K562 (cell line): ENCODE results near the gene FBL. TPM values are rescaled to one million over a fixed set of nuclear protein-coding genes. Genes with fewer than 3 reads are reported as not detected.

Experiments used
- ATAC-seq: fragments of 200-7000 bp; cut with Tn5 transposase; 3 replicates; pipeline ENCODE4 v1.9.1; 2020; ENCODE audit warnings: moderate library complexity
- BruUV-seq: library from RNA; stranded (reverse); fragments of 400-500 nt; replicated peaks from 2 replicates; lab custom pipeline; 2021; lab: Mats Ljungman, UMichigan
- CTCF ChIA-PET: fragments of 300-600 bp; formaldehyde crosslinking; extraction: SDS; loops from one replicate; lab custom pipeline; 2021; ENCODE audit warnings: low intra/inter-chr PET ratio; lab: Yijun Ruan, JAX
- POLR2A ChIA-PET: fragments of 300-600, 350-650 bp; sonication (Branson Sonifier 250); formaldehyde crosslinking; extraction: SDS; loops from one replicate; lab custom pipeline; 2021; ENCODE audit warnings: antibody characterized with exemption, inconsistent platforms; lab: Yijun Ruan, JAX
- DNase-seq, 4 experiments: peaks; one replicate each; pipeline versions ENCODE4 v3.0.0 to v3.0.0-alpha.2; 2011 to 2018; ENCODE audit warnings: low spot score in 3 of 4, mixed read lengths in 3 of 4; ENCODE audit errors: extremely low read depth in 1 of 4
- FAIRE-seq: peaks from 2 replicates; lab custom pipeline; 2011; peaks lifted over from hg19 to GRCh38; lab: Jason Lieb, UNC
- H2AFZ ChIP-seq: 2 replicates; pipeline ENCODE4 v1.6.0; 2011; ENCODE audit warnings: low read depth, low read length, control low read depth, inconsistent platforms
- H3K27ac ChIP-seq: fragments of 200-600 bp; 3 replicates; pipeline ENCODE4 v1.8.0; 2011; ENCODE audit warnings: low read depth, mild to moderate bottlenecking, control low read depth, inconsistent platforms, low read length, moderate library complexity, mixed read lengths; ENCODE audit errors: extremely low read depth
- H3K27me3 ChIP-seq, 2 experiments: fragments of 300-600 bp in 1 of 2; 2 replicates in 1 of 2; 3 replicates in 1 of 2; pipeline versions ENCODE4 v1.6.0 to v1.8.0; 2011; ENCODE audit warnings: inconsistent platforms in 2 of 2, low read length in 2 of 2, mild to moderate bottlenecking in 1 of 2, mixed read lengths in 1 of 2, moderate library complexity in 1 of 2; ENCODE audit not compliant: control insufficient read depth in 2 of 2, insufficient read depth in 2 of 2
- H3K36me3 ChIP-seq: fragments of 300-600 bp; 3 replicates; pipeline ENCODE4 v1.8.0; 2011; ENCODE audit warnings: mild to moderate bottlenecking, low read length, inconsistent platforms; ENCODE audit not compliant: control insufficient read depth, insufficient read depth
- H3K4me1 ChIP-seq, 2 experiments: fragments of 200-600 bp in 1 of 2; replicated peaks in 1 of 2; 2 replicates in 1 of 2; 3 replicates in 1 of 2; pipeline versions ENCODE4 v1.5.1 to v1.8.0; 2011; ENCODE audit warnings: inconsistent platforms in 2 of 2, low read length in 2 of 2, mild to moderate bottlenecking in 1 of 2, mixed read lengths in 1 of 2, moderate library complexity in 1 of 2; ENCODE audit not compliant: control insufficient read depth in 2 of 2, insufficient read depth in 2 of 2
- H3K4me2 ChIP-seq: 2 replicates; pipeline ENCODE4 v1.6.1; 2011; ENCODE audit warnings: low read length, control low read depth, inconsistent platforms, mixed read lengths; ENCODE audit not compliant: insufficient read depth
- H3K4me3 ChIP-seq: fragments of 200-600 bp; sonication (generic), shearing (Covaris generic); 2 replicates; pipeline ENCODE4 v1.5.1; 2016; ENCODE audit warnings: control low read depth, inconsistent platforms
- H3K79me2 ChIP-seq: fragments of 200-600 bp; 3 replicates; pipeline ENCODE4 v1.8.0; 2011; ENCODE audit warnings: low read length, inconsistent platforms; ENCODE audit not compliant: control insufficient read depth, insufficient read depth
- H3K9ac ChIP-seq, 2 experiments: 2 replicates each; pipeline versions ENCODE4 v1.6.0 to v1.6.1; 2011; ENCODE audit warnings: low read depth in 2 of 2, low read length in 2 of 2, control low read depth in 1 of 2, inconsistent platforms in 1 of 2, mild to moderate bottlenecking in 1 of 2, mixed read lengths in 1 of 2; ENCODE audit not compliant: insufficient read depth in 1 of 2
- H3K9me1 ChIP-seq: one replicate; pipeline ENCODE4 v1.6.0; 2011; ENCODE audit warnings: inconsistent platforms, mild to moderate bottlenecking, low read length, moderate library complexity; ENCODE audit not compliant: control insufficient read depth, insufficient read depth
- H3K9me3 ChIP-seq: replicated peaks from 2 replicates; pipeline ENCODE4 v1.5.1; 2011; ENCODE audit warnings: low read depth, low read length, inconsistent platforms; ENCODE audit not compliant: control insufficient read depth, insufficient read depth
- H4K20me1 ChIP-seq: replicated peaks from 2 replicates; pipeline ENCODE4 v1.6.1; 2011; ENCODE audit warnings: low read length, inconsistent platforms, mixed read lengths; ENCODE audit not compliant: control insufficient read depth, insufficient read depth
- GABPA ChIP-seq: fragments of 200-800 bp; sonication (Bioruptor generic); conservative IDR thresholded peaks from 2 replicates; pipeline ENCODE4 v1.6.1; 2016; ENCODE audit warnings: low read depth, missing genetic modification characterization, missing compliant biosample characterization
- HMG20A ChIP-seq: fragments of 450-650 bp; formaldehyde crosslinking; conservative IDR thresholded peaks from 2 replicates; pipeline ENCODE4 v1.4.0; 2020; ENCODE audit warnings: mild to moderate bottlenecking, mixed read lengths
- MTA2 ChIP-seq: fragments of 450-650 bp; IDR thresholded peaks from 2 replicates; pipeline ENCODE4 v1.6.1; 2016; ENCODE audit warnings: low read depth
- MTF1 ChIP-seq: fragments of 250-450 bp; sonication (Bioruptor Pico); IDR thresholded peaks from 2 replicates; pipeline ENCODE4 v1.9.0; 2021; ENCODE audit warnings: moderate library complexity, mild to moderate bottlenecking, inconsistent platforms, borderline replicate concordance
- POLR2AphosphoS5 ChIP-seq: IDR thresholded peaks from 2 replicates; pipeline ENCODE4 v1.6.1; 2011; ENCODE audit warnings: mild to moderate bottlenecking, low read depth, low read length, moderate library complexity; ENCODE audit not compliant: control insufficient read depth, insufficient read depth
- PURB ChIP-seq: sonication (generic); formaldehyde crosslinking; IDR thresholded peaks from 2 replicates; pipeline ENCODE4 v1.9.0; 2021; ENCODE audit warnings: low read depth, mild to moderate bottlenecking, missing genetic modification reagents
- RFX5 ChIP-seq: IDR thresholded peaks from 2 replicates; pipeline ENCODE4 v1.6.1; 2011; ENCODE audit warnings: low read depth, mild to moderate bottlenecking, improper control_type of control experiment, low read length
- SMAD3 ChIP-seq: fragments of 450-650 bp; formaldehyde crosslinking; conservative IDR thresholded peaks from 2 replicates; pipeline ENCODE4 v1.4.0; 2020; ENCODE audit warnings: mild to moderate bottlenecking
- TBP ChIP-seq: optimal IDR thresholded peaks from 2 replicates; pipeline ENCODE3; 2011; ENCODE audit warnings: low read depth, low read length, improper control_type of control experiment
- WGBS: fragments of 100-300 bp; shearing (Covaris generic); methylation state at CpG from one replicate; pipeline ENCODE4 v1.1.6; 2016; ENCODE audit warnings: low coverage, mixed read lengths; ENCODE audit not compliant: insufficient coverage; ENCODE audit errors: missing lambda C conversion rate; 5-methylcytosine and 5-hydroxymethylcytosine counted together
- in situ Hi-C: fragments of 300-500 bp; cut with MboI; formaldehyde crosslinking; loops from 4 replicates; pipeline ENCODE4 v1.15.0; 2018; ENCODE audit warnings: inconsistent platforms, mixed read lengths
- intact Hi-C: fragments of 100-400 bp; cut with micrococcal nuclease; formaldehyde crosslinking; loops from 2 replicates; pipeline ENCODE4 v1.14.2; 2022
- polyA plus RNA-seq, 8 experiments: library from polyadenylated mRNA; depleted of rRNA in 4 of 8; stranded (reverse) in 5 of 8; unstranded in 3 of 8; fragments of >200 nt; fragmentation: Nextera tagmentation in 2 of 8; fragmentation: Illumina TruSeq in 1 of 8; extraction: Ambion mirVana in 2 of 8; extraction: Trizol in 1 of 8; gene quantifications; 2 replicates each; pipeline versions ENCODE4 v1.2.1 to v1.2.3, GENCODE V29; 2011 to 2014; ENCODE audit warnings: inconsistent platforms in 1 of 8, missing spikeins in 1 of 8
- total RNA-seq, 7 experiments: library from RNA; depleted of rRNA in 6 of 7; stranded (reverse); fragments of >200 nt in 6 of 7; fragmentation: Illumina TruSeq in 2 of 7; extraction: Trizol in 2 of 7; gene quantifications; 2 replicates each; pipeline versions ENCODE4 v1.2.1 to v1.2.3, GENCODE V29; 2011 to 2021; ENCODE audit warnings: low replicate concordance in 1 of 7

The FBL gene
- total and polyA plus RNA-seq, 9 of the 15 experiments (the other 6 are each of a cell fraction or from before 2014, with no cell fraction given), result 201 to 1,696 (median 696) TPM

DNA sequence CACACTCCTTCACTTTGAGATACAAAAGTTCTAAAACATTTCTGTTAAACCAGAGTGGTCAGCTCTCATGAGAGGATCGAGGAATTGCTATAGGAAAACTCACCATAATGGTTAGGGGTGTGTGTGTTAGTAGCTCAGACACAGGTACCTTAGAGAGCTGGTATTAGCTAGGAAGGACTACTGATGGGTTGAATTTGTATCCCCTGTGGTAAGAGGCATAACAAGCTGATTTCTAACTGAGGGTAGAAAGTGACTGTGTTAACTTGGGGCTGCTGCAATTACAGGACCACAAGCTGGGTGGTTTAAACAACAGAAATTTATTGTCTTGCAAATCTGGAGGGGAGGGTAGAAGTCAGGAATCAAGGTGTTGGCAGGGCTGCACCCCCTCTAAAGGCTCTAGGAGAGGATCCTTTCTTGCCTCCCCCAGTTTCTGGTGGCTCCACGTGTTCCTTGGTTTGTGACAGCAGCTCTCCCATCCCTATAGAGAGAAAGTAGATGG, 50.1 kb downstream of the FBL start:
- no peak for TF ChIP-seq MTA2
- no peak for TF ChIP-seq GABPA (tag)
- no peak for TF ChIP-seq MTF1
- TF ChIP-seq POLR2AphosphoS5, result 0 out of 2 replicates have a peak, but pooled peaks have one; percentile 26
- no peak for TF ChIP-seq PURB (CRISPR knock-in tag)
- no peak for TF ChIP-seq SMAD3 (CRISPR knock-in tag)
- TF ChIP-seq RFX5, result no peak
- peak; percentile 34 for TF ChIP-seq TBP
- TF ChIP-seq HMG20A (CRISPR knock-in tag), result no peak
- TF ChIP-seq, all 486 proteins: peak for 2
- H3K79me2 ChIP-seq, result no peaks in the 10 kb centered on the region
- no peak overlapping the region for H3K27ac ChIP-seq
- no peak overlapping the region for H3K4me3 ChIP-seq
- 0% methylated on average over 2 of the region's 2 CpGs for WGBS
- H4K20me1 ChIP-seq, result no peaks in the 10 kb centered on the region
- no peak overlapping the region for H2AFZ ChIP-seq
- ChIA-PET POLR2A (interaction anchor here (0.9 kb wide), 1 partner anchor 25 kb away, joined by 3 read pairs; no protein-coding TSS in a partner anchor), CTCF (no interaction called here)
- FAIRE-seq (no peak), DNase-seq (no peak), ATAC-seq (no peak)
- H3K27me3 ChIP-seq, result peaks cover 0 to 12% of the 10 kb centered on the region in 2 experiments; a peak in 4 of 5 replicates
- in situ Hi-C loops, result no loop called here
- intact Hi-C loops, result no loop called here
- no peaks in the 10 kb centered on the region for H3K36me3 ChIP-seq
- H3K4me2 ChIP-seq, result no peak overlapping the region
- H3K9me3 ChIP-seq, result no peaks in the 10 kb centered on the region
- H3K9ac ChIP-seq, result no peak overlapping the region
- peaks cover 0 to 3% of the 10 kb centered on the region in 2 experiments; a peak in 1 of 5 replicates for H3K4me1 ChIP-seq
- BruUV-seq, result no TSS peak
- no peaks in the 10 kb centered on the region for H3K9me1 ChIP-seq
